HUES64 (cell line): Measurements from ENCODE around the gene PPP1R10.

Experiments used
- H3K27ac ChIP-seq: 2 replicates; pipeline ENCODE4 v1.7.0; 2013; ENCODE audit warnings: low read depth, low read length, inconsistent platforms
- H3K27me3 ChIP-seq: 2 replicates; pipeline ENCODE4 v1.6.1; 2013; ENCODE audit warnings: mild to moderate bottlenecking, low read length; ENCODE audit not compliant: insufficient read depth
- H3K36me3 ChIP-seq: 2 replicates; pipeline ENCODE4 v1.6.1; 2013; ENCODE audit warnings: mild to moderate bottlenecking, low read length; ENCODE audit not compliant: insufficient read depth
- H3K4me1 ChIP-seq: 2 replicates; pipeline ENCODE4 v1.6.1; 2013; ENCODE audit warnings: mild to moderate bottlenecking, low read length, moderate library complexity; ENCODE audit not compliant: insufficient read depth
- H3K4me3 ChIP-seq: 2 replicates; pipeline ENCODE4 v1.5.1; 2013; ENCODE audit warnings: mild to moderate bottlenecking, low read length, moderate library complexity
- H3K9ac ChIP-seq: 2 replicates; pipeline ENCODE4 v1.6.1; 2013; ENCODE audit warnings: mild to moderate bottlenecking, low read depth, low read length
- H3K9me3 ChIP-seq: 2 replicates; pipeline ENCODE4 v1.6.1; 2013; ENCODE audit warnings: low read depth, low read length; ENCODE audit not compliant: insufficient read depth
- WGBS: fragments of 150-250, 120-280 bp; methylation state at CpG from one replicate; pipeline ENCODE4 v1.1.7; 2013; ENCODE audit warnings: missing lambda C conversion rate; 5-methylcytosine and 5-hydroxymethylcytosine counted together

PPP1R10 gene

GRCh38 chr6:30618270-30618797 lies 1.3 kb upstream of the PPP1R10 start:
- Histone ChIP-seq H3K9me3 (no peaks in the 10 kb centered on the region), H3K4me3 (peak overlapping the region; percentile 94), H3K27me3 (no peaks in the 10 kb centered on the region), H3K36me3 (peaks cover 62% of the 10 kb centered on the region), H3K4me1 (peaks cover 18% of the 10 kb centered on the region), H3K27ac (peak overlapping the region; percentile 92), H3K9ac (peak overlapping the region; percentile 100)
- WGBS, result 36% methylated on average over 8 of the region's 8 CpGs

- Histone ChIP-seq H3K36me3 (peaks cover 56% of the 10 kb centered on the region), H3K4me1 (peaks cover 18% of the 10 kb centered on the region)
- WGBS, result under 1% methylated on average over 34 of the region's 34 CpGs
These were observed 674 bp upstream of the PPP1R10 start, which contains the start of gene MRPS18B for GRCh38 chr6:30617565-30618269. Gene MRPS18B (plus strand): TSS chr6:30617840. CDS start chr6:30617866, 26 bp downstream.

GRCh38 chr6:30615958-30616810 lies 859 bp downstream of the PPP1R10 start:
- Histone ChIP-seq H3K36me3 (peaks cover 49% of the 10 kb centered on the region), H3K9me3 (no peaks in the 10 kb centered on the region), H3K9ac (peak overlapping the region; percentile 100), H3K27me3 (no peaks in the 10 kb centered on the region), H3K4me1 (peaks cover 21% of the 10 kb centered on the region), H3K27ac (peak overlapping the region; percentile 94), H3K4me3 (peak overlapping the region; percentile 94)
- WGBS, result 1% methylated on average over 4 of the region's 10 CpGs

More at GRCh38 chr6:30617565-30618269, 674 bp upstream of the PPP1R10 start, which contains the start of gene MRPS18B:
- peak within 1 kb of the TSS; percentile 100 for H3K9ac ChIP-seq
- peak within 1 kb of the TSS; percentile 94 for H3K27ac ChIP-seq
- H3K4me3 ChIP-seq, result peak within 1 kb of the TSS; percentile 94
- no peaks in the 10 kb centered on the region for H3K9me3 ChIP-seq
- no peaks in the 10 kb centered on the region for H3K27me3 ChIP-seq

GRCh38 chr6:30615219-30615957 lies 1.7 kb downstream of the PPP1R10 start:
- Histone ChIP-seq H3K4me1 (peaks cover 21% of the 10 kb centered on the region), H3K27ac (peak overlapping the region; percentile 94), H3K36me3 (peaks cover 50% of the 10 kb centered on the region), H3K4me3 (peak overlapping the region; percentile 94), H3K9me3 (no peaks in the 10 kb centered on the region), H3K9ac (peak overlapping the region; percentile 100), H3K27me3 (no peaks in the 10 kb centered on the region)
- WGBS, result under 1% methylated on average over 5 of the region's 10 CpGs

DNA sequence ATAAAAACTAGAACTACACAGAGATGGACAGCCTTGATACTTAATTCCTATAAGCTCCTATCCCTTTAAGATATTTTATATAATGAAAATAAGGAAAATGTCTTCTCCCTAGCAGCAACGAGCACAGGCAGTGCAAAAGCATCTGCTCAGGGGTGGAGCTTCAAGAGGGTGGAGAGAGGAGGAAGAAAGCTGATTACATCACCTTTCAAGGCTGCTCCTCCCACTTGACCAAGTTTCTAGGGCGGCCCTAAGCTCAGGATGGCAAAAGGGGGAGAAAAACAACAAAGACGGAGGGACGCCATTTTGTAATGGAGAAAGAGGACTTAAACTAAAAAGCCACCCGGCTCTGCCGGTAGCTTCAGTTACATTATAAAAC lies 2.2 kb downstream of the PPP1R10 start:
- Histone ChIP-seq H3K36me3 (peaks cover 53% of the 10 kb centered on the region), H3K9ac (peak overlapping the region; percentile 100), H3K9me3 (no peaks in the 10 kb centered on the region), H3K4me1 (peaks cover 21% of the 10 kb centered on the region), H3K27me3 (no peaks in the 10 kb centered on the region), H3K27ac (peak overlapping the region; percentile 94), H3K4me3 (peak overlapping the region; percentile 94)
- WGBS, result 4% methylated on average over 4 of the region's 6 CpGs

- Histone ChIP-seq H3K36me3 (peaks cover 53% of the 10 kb centered on the region), H3K27me3 (no peaks in the 10 kb centered on the region), H3K4me1 (peaks cover 21% of the 10 kb centered on the region), H3K9me3 (no peaks in the 10 kb centered on the region), H3K27ac (peak overlapping the region; percentile 65; the same call in 1 of the 2 replicates), H3K4me3 (peak overlapping the region; percentile 94), H3K9ac (peak overlapping the region; percentile 100)
- WGBS, result 82% methylated on average over 8 of the region's 8 CpGs
These were observed 2.8 kb downstream of the PPP1R10 start for GRCh38 chr6:30614044-30614842.

GRCh38 chr6:30613251-30614043 lies 3.6 kb downstream of the PPP1R10 start:
- peaks cover 60% of the 10 kb centered on the region for H3K36me3 ChIP-seq
- no peak overlapping the region for H3K27ac ChIP-seq
- H3K9ac ChIP-seq, result no peak overlapping the region
- H3K27me3 ChIP-seq, result no peaks in the 10 kb centered on the region
- no peaks in the 10 kb centered on the region for H3K9me3 ChIP-seq
- no peak overlapping the region for H3K4me3 ChIP-seq
- peaks cover 19% of the 10 kb centered on the region for H3K4me1 ChIP-seq

- no peaks in the 10 kb centered on the region for H3K27me3 ChIP-seq
- H3K4me1 ChIP-seq, result peaks cover 17% of the 10 kb centered on the region
- H3K27ac ChIP-seq, result no peak overlapping the region
- peaks cover 67% of the 10 kb centered on the region for H3K36me3 ChIP-seq
- no peaks in the 10 kb centered on the region for H3K9me3 ChIP-seq
- 75% methylated on average over 6 of the region's 6 CpGs for whole genome bisulfite sequencing
- no peak overlapping the region for H3K4me3 ChIP-seq
- H3K9ac ChIP-seq, result no peak overlapping the region
These were observed 4.3 kb downstream of the PPP1R10 start for GRCh38 chr6:30612687-30613248.

- Histone ChIP-seq H3K9me3 (no peaks in the 10 kb centered on the region), H3K4me3 (no peak overlapping the region), H3K27ac (no peak overlapping the region), H3K27me3 (no peaks in the 10 kb centered on the region), H3K4me1 (peaks cover 17% of the 10 kb centered on the region), H3K9ac (no peak overlapping the region), H3K36me3 (peaks cover 72% of the 10 kb centered on the region)
- WGBS, result no CpG with 5 or more reads among the region's 1 CpG
These were observed 4.8 kb downstream of the PPP1R10 start for GRCh38 chr6:30612213-30612612.
